GM19099 (cell line): Measurements from ENCODE around the gene ORMDL1.

ENCODE experiments used
- POLR2A ChIP-seq: IDR thresholded peaks from 3 replicates; pipeline ENCODE4 v1.6.1; 2011; ENCODE audit warnings: low read depth; ENCODE audit not compliant: insufficient read length; ENCODE audit errors: extremely low read depth

The ORMDL1 gene

DNA sequence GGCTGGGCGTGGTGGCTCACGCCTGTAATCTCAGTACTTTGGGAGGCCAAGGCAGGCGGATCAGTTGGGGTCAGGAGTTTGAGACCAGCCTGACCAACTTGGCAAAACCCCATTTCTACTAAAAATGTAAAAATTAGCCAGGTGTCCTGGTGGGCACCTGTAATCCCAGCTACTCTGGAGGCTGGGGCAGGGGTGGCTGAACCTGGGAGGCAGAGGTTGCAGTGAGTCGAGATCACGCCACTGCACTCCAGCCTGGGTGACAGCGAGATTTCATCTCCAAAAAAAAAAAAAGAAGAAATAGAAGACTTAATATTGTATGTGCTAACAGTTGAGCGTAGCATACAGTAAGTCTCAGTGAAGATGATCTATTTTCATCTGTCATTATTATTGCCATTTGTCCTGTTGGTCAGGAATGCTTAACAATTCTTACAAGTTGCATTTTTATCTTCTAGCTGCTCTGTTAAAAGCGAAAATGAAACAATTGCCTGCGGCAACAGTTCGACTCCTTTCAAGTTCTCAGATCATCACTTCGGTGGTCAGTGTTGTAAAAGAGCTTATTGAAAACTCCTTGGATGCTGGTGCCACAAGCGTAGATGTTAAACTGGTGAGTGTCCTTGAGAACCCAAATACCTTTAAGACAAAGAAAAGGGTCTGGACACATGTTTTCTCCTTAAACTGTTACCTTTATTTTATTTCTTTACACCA lies 7.4 kb upstream of the ORMDL1 start:
- TF ChIP-seq POLR2A = no peak

GRCh38 chr2:189783451-189783926 lies 650 bp downstream of the ORMDL1 start:
- TF ChIP-seq POLR2A = no peak

GRCh38 chr2:189782221-189782671 lies 1.9 kb downstream of the ORMDL1 start:
- TF ChIP-seq POLR2A = no peak

- TF ChIP-seq POLR2A = no peak
These were observed 11.9 kb downstream of the ORMDL1 start for GRCh38 chr2:189772212-189772611.

- TF ChIP-seq POLR2A = no peak
These were observed 13.4 kb downstream of the ORMDL1 start for GRCh38 chr2:189770590-189771322.

- TF ChIP-seq POLR2A = no peak
These were observed 20.1 kb downstream of the ORMDL1 start for GRCh38 chr2:189763908-189764661.

DNA sequence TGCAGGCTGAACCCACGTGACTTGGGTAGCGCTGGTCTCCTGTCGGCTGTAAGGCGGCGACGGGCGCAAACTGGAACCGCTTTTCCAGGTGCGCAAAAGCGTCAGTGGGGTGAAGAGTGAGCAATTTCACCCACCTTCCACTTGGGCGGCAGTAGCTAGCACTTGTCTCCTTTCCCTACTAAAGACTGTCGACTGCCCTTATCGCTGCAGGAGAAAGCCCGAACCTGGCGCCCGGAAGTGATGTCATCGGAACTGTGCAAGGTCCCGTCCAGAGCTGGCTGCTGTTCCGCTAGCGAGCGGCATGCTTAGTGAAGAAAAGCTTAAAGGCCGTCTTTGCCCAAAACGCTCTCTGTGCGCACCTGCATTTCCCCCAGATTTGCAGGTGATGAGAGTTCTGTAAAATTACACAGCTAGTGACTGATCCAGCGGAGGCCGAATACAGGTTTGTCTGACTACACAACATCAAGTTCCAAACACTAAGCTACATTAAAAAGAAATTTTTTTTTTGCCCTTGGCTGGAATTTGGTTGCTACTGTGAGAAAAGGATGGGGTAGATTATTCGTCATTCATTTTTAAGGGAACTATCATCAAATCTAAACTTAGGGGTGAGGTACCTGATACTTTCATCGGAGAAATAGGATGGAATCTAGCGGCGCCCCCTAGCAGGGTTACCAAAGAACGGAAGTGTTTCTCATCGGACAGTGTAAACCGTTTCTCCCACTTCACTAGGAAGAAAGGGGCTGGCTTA lies 21.4 kb downstream of the ORMDL1 start, which contains the start of gene OSGEPL1:
Gene OSGEPL1, minus strand, starts transcription at position 242 of the 748 bp plus-strand sequence. CDS start 1,152 bp downstream, outside the sequence.
- TF ChIP-seq POLR2A = peak; percentile 84

GRCh38 chr2:189762229-189762550 lies 21.9 kb downstream of the ORMDL1 start:
- no peak for TF ChIP-seq POLR2A

DNA sequence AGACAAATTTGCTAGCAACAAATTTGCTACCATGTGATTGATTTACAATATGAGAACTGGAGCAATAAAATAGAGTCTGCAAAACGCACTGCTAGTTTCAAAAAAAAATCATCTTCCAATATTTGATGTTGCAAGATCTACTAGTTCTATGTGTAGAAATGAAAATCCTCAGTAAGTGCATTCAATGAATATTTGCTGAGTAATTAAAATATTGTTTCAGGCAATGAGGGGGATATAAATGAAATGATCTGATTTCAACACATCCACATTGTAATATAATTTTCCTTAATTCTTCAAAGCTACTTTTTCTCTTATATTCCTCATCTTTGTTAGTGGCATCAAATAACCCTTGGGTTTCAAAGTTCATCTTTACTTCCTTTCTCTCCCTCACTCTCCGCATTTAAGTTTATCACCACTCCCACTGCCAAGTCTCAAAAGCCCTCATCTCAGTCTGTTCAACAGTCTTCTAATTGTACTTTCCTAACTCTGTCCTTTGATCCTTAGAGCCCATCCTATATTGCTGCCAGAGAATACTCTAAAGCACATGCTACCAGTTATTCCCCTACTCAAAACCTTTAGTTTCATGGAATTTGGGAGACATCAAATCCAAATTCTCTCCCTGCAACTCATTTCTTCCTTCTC lies 27.7 kb downstream of the ORMDL1 start:
- TF ChIP-seq POLR2A = no peak

DNA sequence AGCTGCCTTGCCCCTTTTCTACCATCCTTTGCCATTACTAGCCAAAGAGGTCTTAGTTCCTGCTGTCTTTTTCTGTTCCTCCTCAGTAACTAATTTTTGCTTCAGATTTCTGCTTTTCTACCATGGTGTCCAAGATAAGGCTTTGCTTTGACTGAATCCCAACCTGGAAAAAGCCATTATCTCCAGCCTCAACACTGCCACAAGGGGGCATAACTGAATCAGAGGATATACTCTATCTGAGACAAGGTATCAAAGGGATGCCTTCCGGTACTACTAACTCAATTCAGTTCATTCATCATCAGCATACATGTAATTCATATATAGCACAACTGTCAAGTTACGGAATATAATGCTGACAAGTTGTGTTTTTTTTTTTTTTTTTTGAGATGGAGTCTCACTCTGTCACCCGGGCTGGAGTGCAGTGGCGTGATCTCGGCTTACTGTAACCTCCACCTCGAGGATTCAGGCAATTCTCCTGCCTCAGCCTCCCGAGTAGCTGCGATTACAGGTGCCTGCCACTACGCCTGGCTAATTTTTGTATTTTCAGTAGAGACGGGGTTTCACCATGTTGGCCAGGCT lies 33.0 kb downstream of the ORMDL1 start:
- no peak for TF ChIP-seq POLR2A

DNA sequence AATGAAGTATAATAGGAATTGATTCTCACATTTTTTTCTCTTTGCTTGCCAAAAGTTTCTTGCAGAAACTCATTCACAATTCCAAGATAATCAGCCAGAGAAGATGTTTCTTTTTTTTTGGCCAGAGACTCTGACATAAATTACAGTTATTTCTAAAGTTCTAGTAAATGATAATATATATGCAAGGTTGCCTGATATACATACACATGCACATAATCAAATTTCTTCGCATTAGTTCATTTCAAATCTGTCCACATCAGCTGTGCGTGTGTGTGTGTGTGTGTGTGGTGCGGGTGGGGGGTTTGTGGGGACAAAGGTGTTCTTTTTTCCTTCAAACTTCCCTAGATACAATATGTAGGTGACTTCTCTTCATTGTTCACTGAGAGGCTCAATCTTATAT lies 54.7 kb downstream of the ORMDL1 start:
- no peak for TF ChIP-seq POLR2A

DNA sequence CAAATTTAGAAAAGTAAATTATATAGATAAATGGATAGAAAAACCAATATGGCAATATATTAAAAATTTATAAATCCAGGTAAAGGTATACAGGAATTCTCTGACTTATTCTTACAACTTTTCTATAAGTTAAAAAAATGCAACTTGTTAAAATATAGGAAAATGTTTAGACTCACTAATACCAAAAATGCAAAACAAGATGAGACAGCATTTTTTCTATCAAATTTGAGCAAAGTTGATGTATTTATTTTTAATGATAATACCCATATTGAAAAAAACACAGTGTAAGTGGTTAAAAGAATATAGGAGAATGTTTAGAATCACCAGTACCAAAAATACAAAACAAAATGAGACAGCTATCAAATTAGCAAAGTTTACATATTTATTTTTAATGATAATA lies 57.3 kb downstream of the ORMDL1 start:
- no peak for TF ChIP-seq POLR2A

DNA sequence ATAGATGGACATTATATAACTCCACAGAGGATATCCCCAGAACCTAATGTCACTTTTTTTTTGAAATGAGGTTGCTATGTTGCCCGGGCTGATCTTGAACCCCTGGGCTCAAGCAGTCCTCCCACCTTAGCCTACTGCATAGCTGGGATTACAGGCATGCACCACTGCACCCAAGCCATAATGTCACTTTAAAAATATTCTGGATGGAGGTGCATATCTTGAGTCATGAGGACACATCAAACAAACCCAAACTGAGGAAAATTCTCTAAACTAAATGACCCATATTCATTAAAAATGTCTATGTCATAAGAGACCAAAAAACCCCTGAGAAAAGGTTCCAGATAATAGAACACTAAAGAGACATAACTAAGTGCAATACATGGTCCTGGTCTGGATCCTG lies 57.9 kb downstream of the ORMDL1 start:
- no peak for TF ChIP-seq POLR2A

DNA sequence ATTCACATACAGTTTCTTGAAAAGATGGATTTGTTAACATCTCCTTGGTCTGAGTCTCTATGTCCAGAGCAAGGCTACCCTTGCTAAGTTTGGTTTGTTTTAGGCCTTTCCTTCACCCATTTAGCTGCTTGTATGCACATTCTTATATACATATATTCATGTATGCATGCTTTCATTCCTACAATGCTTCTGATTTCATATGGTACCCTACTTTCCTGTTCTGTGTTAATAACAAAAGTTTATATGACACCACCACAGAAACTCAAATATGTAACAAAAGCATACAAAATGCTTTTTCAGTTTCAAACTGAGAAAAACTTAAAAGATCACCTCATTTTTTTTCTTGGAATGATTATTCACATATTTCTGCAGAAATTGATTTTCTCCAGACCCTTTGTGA lies 60.9 kb downstream of the ORMDL1 start:
- no peak for TF ChIP-seq POLR2A
